Measurements from ENCODE around the gene MMRN2. TPM values are rescaled to one million over a fixed set of nuclear protein-coding genes. Genes with fewer than 3 reads are reported as not detected.

The MMRN2 gene
- polyA plus RNA-seq, 1 experiment = 0.69 TPM

GRCh38 chr10:86968271-86968993 lies 11.0 kb upstream of the MMRN2 start, which contains the start of gene ADIRF:
TSS of gene ADIRF (plus strand) at chr10:86968482. CDS start at chr10:86968545, 63 bp downstream.
- POLR2A ChIA-PET = no interaction called here
- CTCF ChIA-PET = interaction anchor here (0.7 to 2.9 kb wide), 7 partner anchors 9 to 280 kb away, joined by 3 to 15 read pairs (median 4); partner anchors contain the start of gene SNCG
- no peak for DNase-seq (ENCODE audit: low read depth, low spot score)
- Histone ChIP-seq H3K27me3 (ENCODE audit: control insufficient read depth, insufficient read depth, low read length) (no peaks in the 10 kb centered on the region), H3K27ac (ENCODE audit: low read depth, low read length) (no peak within 1 kb of the TSS), H3K4me3 (ENCODE audit: low read depth, low read length) (peak within 1 kb of the TSS; percentile 47), H3K9me3 (ENCODE audit: control insufficient read depth, insufficient read depth, low read length) (no peaks in the 10 kb centered on the region; the same call in 1 of the 2 replicates)
- TF ChIP-seq CTCF (IDR thresholded peaks at IDR 0.05; ENCODE audit: low read depth, low read length) = no peak

GRCh38 chr10:86967481-86967941 lies 10.1 kb upstream of the MMRN2 start:
- ChIA-PET POLR2A (no interaction called here), CTCF (interaction anchor here (1.2 to 2.9 kb wide), 6 partner anchors 11 to 279 kb away, joined by 3 to 15 read pairs (median 4); partner anchors contain the start of gene MMRN2)
- no peaks in the 10 kb centered on the region; the same call in 1 of the 2 replicates for H3K9me3 ChIP-seq (ENCODE audit: control insufficient read depth, insufficient read depth, low read length)
- H3K4me3 ChIP-seq (ENCODE audit: low read depth, low read length) = no peak overlapping the region
- H3K27me3 ChIP-seq (ENCODE audit: control insufficient read depth, insufficient read depth, low read length) = no peaks in the 10 kb centered on the region
- no peak for DNase-seq (ENCODE audit: low read depth, low spot score)
- no peak overlapping the region for H3K27ac ChIP-seq (ENCODE audit: low read depth, low read length)
- TF ChIP-seq CTCF (IDR thresholded peaks at IDR 0.05; ENCODE audit: low read depth, low read length) = no peak

DNA sequence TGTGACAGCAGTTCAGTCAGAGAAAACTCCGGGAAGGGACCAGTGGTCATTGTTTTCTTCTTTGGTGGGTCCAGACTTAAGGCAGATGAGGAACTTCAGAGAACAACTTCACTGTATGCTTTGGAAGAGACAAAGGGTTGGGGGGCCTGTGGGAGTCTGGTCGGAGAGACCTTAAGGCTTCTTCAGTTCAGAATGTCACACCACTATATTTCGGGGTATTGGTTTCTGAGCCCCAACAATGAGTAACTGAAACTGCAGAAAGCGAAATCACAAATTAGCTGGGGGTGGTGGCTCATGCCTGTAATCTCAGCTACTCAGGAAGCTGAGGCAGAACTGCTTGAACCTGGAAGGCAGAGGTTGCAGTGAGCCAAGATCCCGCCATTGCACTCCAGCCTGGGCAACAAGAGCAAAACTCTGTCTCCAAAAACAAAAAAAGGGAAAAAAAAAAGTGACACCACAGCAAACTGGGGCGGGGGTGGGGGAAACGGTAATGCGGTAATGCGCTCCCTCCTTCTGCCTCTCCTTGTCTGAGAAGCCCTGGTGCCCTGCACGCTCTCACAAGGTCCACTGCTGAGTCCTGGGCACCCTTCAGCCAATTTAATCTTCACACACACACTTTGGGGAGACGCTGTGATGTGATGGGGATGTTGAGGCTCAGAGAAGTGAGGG lies 8.7 kb upstream of the MMRN2 start:
- no peaks in the 10 kb centered on the region for H3K27me3 ChIP-seq (ENCODE audit: control insufficient read depth, insufficient read depth, low read length)
- no peaks in the 10 kb centered on the region; the same call in 1 of the 2 replicates for H3K9me3 ChIP-seq (ENCODE audit: control insufficient read depth, insufficient read depth, low read length)
- H3K27ac ChIP-seq (ENCODE audit: low read depth, low read length) = no peak overlapping the region
- ChIA-PET POLR2A (no interaction called here), CTCF (interaction anchor here (0.6 to 2.9 kb wide), 18 partner anchors 8 to 282 kb away, joined by 3 to 17 read pairs (median 4); partner anchors contain the start of genes MMRN2 and SNCG)
- TF ChIP-seq CTCF (IDR thresholded peaks at IDR 0.05; ENCODE audit: low read depth, low read length) = no peak
- no peak overlapping the region for H3K4me3 ChIP-seq (ENCODE audit: low read depth, low read length)
- no peak for DNase-seq (ENCODE audit: low read depth, low spot score)

DNA sequence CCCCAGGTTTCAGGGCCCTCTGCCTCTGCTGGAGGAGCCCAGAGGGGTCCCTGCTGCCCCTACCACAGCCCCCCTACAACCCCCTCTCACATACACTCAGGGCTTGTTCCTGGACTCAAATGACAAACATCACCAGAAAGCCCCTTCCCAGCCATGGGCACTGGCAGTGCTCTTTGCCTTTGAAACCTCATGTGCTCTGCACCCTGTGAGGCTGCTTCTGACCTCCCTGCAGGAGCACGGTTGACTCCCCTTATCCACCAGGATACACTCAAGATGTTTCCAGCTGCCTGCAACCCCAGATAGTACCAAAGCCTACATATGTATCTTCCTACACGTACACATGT lies 7.4 kb upstream of the MMRN2 start:
- CTCF ChIA-PET = interaction anchor here (0.6 to 1.8 kb wide), 2 partner anchors 77 to 271 kb away, joined by 3 to 6 read pairs; no protein-coding TSS in a partner anchor
- POLR2A ChIA-PET = no interaction called here
- Histone ChIP-seq H3K27me3 (ENCODE audit: control insufficient read depth, insufficient read depth, low read length) (no peaks in the 10 kb centered on the region), H3K9me3 (ENCODE audit: control insufficient read depth, insufficient read depth, low read length) (no peaks in the 10 kb centered on the region; the same call in 1 of the 2 replicates), H3K27ac (ENCODE audit: low read depth, low read length) (no peak overlapping the region), H3K4me3 (ENCODE audit: low read depth, low read length) (no peak overlapping the region)
- no peak for DNase-seq (ENCODE audit: low read depth, low spot score)
- TF ChIP-seq CTCF (IDR thresholded peaks at IDR 0.05; ENCODE audit: low read depth, low read length) = no peak
